ENCODE measurements around the gene ANXA2.
"Not testable (repeated sequence)": the region's sequence is repeated elsewhere in the genome, so short reads cannot be mapped to it uniquely, and the experiment has no call there.

ANXA2 gene

DNA sequence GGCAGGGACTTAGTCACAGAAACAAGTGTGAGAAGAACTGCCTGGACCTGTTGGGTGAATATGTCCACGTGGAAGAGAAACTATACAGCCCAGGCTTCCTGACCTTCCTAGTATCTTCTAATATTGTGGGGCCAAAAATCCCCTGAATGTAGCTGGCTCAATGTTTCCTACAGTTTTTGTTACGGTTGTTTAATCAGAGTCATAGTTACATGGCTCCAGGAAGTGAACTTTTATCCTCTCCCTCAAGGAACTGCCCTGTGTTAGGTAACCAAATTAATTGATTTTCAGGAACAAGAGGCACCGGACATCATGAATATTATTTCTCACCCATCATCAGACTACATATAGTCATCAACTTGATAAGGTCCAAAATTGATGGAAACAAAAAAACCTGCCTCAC, 59.0 kb downstream of the ANXA2 start:
- no peak for DNase-seq

DNA sequence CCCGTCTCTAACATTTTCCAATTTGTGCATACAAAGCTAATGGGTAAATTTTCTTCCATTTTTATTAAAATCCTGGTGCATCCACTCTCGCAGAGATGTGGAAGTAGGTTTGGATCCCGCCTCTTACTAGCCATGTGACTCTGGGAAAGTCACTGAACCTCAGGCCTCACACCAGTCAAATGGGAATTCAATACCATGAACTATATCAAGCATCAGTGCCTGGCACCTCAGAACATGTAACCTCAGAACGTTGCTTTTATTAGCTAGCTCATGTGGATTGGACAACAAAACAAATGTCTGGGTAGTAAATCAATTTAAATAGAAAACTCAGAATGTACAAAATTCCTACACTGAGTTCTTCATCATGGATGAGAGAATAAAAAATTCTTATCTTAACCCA, 60.7 kb downstream of the ANXA2 start:
- DNase-seq, result no peak

DNA sequence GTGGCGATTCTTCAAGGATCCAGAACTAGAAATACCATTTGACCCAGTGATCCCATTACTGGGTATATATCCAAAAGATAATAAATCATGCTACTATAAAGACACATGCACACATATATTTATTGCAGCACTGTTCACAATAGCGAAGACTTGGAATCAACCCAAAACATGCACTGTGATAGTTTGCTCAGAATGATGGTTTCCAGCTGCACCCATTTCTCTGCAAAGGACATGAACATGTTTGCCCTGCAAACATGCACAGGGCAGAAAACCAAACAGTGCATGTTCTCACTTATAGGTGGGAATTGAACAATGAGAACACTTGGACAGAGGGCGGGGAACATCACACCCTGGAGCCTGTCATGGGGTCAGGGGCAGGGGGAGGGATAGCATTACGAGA, 62.5 kb downstream of the ANXA2 start:
- DNase-seq, result not testable (repeated sequence)

DNA sequence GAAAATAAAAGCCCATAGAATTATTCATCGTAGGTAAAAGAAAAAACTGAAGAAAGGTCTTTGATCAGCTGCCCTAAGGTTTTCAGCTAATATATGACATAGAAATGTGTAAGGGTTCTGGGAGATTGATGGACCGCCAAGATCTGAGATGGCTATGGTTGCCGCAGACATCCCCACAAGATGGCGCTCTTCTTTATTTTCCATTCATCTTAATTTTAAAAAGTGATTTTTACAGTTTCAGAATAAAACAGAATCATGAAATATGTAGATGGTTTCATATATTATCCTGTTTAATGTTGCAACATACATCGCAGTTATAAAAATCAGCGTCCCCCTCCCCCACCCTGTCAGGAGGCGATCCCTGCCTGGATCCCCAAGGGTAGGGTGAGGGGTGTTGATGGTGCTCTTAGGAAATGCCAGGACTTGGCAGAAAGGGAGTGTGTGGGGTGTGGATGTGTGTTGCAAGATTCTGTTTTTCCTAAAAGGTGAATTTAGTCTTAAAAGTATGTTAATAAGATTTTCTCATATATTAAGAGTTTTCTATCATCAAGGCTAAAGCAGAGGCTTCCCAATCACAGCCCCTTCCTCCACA, 68.8 kb downstream of the ANXA2 start:
- peak; percentile 12 for DNase-seq

DNA sequence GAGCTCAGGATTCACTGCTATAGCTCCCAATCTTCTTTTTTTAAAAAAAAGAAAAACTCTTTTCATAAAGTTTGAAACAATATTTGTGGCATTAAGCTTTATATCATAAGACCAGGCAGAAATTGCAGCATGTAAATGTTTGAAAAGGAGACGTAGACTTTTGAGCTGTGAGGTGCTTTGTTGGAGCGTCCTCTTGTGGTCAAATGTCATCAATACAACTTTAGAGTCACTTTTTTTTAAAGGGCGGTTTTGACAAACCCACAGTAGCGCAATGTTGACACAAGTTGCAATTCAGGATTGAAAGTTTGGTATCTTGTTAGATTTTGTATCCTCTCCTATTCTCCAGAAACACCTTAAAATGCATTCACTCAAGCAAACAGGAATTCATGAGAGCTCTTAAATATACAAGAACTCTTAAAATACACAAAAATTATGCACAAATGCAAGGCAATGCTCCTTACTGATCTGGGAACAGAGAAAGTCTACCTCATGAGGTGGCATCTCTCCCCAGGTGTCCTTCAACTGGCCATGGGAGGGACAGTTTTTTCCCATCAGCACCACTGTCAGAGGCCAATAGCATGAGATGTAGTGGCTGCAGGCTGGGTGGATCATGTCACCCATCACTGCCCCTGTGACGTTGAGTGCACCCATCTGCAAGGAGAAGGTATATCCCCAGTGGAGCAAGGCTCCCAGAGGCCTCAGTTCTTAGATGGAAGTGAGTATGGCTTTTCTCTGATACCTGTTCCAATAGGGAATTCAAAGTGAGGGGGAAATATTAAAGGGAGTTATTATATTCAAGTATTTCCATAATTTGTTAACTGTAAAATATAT, 70.7 kb downstream of the ANXA2 start:
- DNase-seq, result peak; percentile 52

DNA sequence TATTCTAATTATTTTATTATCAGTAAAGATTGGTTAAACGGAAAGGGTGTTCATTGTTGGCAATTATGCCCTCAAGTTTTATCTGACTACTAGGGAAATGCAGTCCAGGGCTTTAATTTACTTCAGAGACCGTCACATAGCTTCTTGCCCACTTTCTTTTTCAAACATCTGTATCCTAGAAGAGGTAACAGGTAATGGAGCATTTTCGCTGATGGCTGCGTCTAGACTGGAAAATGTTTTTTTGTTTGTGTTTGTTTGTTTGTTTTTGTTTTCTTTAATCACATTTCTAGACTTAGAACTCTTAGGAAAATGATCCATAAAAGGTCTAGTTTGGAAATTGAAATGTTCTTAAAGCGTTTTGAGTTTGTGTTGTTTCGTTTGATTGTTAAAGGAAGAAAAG, 71.4 kb downstream of the ANXA2 start:
- DNase-seq, result no peak

DNA sequence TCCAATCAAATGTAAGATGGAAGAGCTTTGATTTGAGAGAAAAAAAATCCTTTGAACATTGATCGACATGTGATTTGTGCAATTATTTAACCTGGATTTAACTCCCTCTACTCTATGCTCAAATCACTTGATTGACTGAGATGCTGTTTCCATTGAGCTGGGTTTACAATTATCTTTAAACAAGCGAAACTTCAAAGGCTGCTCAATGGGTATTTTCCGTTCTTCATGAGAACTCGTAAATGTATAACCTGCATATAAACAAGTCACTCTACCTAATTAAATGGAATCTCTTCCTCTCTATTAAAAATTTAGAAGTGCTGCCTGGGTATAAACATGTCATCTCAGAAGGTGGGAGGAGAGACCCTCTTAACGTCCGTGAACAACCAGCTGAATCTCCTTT, 71.9 kb downstream of the ANXA2 start:
- peak; percentile 56 for DNase-seq

DNA sequence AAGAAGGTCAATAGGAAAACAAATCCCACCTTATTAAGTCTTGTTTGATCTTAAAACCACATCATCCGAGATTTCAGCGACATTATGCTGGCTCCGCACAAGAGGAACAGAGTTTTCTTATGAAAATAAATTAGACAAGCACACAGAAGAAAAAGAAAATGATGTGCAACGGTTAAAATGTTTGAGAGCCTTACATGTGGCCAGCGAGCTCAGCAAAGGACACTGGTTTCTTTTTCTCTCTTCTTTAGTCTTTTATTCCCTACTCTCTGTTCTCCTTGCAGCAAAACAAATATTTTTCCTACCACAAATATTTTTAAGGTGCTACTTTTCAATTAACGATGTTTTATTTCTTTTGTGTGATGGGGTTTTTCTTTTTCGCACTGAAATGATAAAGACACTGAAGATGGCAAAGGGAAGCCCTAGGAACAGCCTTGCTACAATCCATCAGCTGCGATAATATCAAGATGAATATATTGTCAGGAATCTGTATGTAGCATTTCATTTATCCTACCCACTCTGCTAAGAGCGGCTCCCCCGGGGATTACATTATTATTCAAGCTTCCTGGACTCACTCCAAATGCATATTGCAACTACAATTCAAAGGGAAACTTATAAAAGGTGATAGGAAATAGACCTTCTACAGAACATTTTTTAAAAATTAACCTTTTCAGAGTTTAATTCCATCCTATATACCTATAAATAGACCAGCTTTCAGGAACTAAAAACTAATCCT, 72.9 kb downstream of the ANXA2 start:
- no peak for DNase-seq

DNA sequence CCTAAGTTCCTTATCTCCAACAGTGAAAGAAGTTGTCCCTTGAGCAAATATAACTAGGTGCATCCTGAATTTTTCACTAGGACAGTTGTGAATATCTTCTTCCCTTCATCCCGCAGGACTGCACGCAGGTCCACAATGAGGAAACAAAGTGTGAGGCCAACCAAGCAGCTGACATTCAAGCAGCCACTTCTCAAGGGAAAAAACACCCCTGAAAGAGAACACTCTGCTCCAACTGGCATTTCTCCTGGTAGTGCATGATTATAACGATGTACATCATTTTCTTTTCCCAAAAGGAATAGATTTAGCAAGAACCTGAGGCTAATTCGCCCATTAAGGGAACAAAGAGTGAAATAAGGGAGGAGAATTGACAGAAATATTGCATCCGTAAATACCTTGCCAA, 74.5 kb downstream of the ANXA2 start:
- no peak for DNase-seq

DNA sequence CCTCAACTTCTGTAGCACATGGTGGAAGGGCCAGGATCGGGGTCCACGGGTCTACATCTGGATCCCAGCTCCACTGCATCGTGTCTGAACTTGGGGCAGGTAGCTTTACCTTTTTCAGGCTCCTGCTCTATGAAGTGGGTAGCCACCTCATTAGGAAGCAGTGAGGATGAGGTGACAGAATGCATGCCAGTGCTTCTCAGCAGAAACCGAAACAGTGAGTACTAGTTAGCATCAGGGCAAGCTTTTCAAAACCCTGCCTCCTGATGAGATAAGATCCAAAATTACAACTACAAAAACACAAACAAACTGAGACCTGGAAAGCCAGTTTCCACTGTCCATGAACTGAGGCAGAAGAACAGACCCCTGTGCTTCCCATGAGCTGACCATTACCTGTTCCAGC, 77.4 kb downstream of the ANXA2 start:
- DNase-seq, result no peak

DNA sequence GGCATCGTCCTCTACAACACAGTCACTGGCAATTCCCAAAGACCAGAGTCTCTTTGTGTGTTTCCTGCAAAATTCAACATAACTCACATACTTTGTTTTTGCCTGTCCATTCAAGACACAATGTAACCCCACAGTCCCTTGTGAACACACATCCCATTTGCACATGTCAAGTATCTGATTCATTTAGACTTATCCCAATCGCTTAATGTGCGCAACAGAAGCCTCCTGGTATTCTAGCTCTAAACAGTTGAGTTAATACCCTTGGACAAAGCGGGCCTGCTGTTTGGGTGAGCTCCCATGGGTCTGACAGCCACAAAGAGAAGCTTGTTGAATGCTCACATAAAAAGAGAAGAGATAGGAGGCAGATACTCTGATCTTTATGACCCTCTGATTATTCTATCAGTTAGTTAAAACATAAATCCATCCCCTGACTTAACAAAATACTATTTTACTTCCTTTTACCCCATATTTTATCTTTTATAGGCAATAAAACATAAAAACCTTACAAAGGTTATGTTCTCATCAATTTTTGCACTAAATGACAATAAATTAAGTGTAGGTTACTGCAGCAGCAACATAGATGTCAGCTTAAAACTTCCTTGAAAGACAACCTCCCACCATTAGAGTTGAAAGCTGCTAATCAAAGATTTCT, 79.4 kb downstream of the ANXA2 start:
- no peak for DNase-seq

DNA sequence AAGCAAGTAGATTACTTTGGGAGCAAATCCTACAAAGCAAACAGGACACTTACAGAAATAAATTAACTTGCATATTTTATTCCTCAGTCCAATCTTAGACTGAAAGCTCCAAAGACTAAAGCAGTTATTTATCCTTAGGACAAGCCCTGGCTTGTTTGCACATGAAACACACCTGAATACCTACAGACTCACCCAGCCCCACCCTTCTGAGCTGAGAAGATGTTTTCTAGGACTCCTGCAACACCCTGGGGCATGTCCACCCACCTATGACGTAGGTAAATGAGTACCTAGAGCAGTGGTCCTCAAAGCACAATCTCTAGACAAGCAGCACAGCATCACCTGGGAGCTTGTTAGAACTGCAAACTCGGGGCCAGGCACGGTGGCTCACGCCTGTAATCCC, 80.8 kb downstream of the ANXA2 start:
- no peak for DNase-seq

DNA sequence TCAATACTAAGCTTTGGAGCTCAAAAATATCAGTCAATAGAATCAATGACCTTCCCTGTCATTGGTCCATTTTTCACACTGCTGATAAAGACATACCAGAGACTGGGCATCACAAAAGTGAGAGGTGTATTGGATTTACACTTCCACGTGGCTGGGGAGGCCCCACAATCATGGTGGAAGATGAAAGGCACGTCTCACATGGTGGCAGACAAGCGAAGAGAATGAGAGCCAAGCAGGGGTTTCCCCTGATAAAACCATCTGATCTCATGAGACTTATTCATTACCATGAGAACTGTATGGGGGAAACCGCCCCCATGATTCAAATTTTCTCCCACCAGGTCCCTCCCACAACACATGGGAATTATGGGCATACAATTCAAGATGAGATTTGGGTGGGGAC, 81.9 kb downstream of the ANXA2 start:
- DNase-seq, result no peak

DNA sequence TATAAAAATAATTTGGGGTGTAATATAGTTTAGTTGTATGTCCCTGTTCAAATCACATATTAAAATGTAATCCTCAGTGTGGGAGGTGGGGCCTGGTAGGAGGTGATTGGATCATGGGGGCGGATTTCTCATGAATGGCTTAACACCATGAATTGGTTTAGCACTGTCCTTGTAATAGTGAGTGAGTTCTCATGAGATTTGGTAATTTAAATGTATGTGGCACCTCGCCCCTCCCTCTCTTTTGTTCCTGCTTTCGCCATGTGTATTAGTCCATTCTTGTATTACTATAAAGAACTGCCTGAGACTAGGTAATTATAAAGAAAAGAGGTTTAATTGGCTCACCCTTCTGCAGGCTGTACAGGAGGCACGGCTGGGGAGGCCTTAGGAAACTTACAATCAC, 83.9 kb downstream of the ANXA2 start:
- DNase-seq, result no peak

DNA sequence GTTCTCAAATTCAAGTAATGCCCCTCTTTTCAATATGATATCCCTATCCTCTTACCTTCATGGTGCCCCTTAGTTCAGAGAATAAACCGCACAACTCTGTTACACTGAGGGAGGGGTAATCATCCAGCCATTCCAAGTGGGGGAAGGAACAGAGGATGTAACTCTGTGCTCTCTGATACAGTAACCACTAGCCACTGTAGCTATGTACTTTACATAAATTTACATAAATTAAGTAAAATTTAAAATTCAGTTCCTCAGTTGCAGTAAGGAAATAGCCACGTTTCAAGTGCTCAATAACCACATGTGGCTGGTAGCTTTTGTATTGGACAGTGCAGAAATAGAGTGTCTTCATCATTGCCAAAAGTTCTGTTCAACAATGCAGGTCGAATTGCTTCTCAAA, 90.8 kb downstream of the ANXA2 start:
- no peak for DNase-seq

DNA sequence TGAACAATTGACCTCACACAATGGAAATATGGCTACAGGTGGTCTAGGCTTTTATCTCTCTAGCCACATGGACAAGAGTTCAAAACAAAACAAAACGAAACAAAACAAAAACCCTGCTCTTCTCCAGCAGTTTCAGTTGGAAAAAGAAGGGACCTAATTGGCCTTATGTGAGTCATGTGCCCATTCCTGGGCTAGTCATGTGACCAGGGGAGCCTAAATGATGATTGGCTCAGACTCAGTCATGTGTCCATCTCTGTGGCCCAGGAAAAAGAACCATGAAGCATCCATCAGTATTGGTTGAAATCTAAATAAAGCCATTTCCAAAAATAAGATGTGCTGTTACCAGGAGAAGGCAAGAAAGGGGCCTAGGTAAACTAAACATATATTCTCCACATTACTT, 96.8 kb downstream of the ANXA2 start:
- DNase-seq, result no peak

DNA sequence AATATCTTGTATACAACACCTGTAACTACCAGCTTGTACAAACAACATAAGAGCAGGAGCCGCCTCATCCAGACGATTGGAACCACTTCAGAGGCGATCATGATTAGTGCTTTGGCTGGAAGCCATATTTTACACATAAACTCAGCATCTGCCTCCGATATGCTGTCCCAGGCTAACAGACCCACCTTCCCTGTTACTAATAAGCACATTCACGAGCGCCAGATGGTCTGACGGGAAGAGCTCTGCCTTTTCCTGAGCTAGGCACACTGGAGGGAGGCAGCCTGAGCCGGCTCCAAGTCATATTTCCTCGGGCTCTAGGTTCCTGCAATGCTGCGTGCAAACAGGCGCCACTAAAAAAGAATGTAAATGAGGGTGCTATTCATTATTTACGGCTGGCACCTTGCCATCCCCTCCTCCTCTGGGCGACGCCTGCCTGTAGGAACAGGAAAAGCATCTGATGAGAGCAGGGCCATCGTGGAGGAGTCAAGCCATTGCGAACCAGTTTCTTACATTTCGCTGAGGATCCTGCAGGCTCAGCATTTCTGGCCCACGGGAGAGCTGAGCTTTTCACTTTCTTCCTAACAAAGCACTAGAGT, 98.2 kb downstream of the ANXA2 start:
- peak; percentile 97 for DNase-seq
